GM19395 (cell line): ENCODE results near the gene ABHD8.
"Not testable (repeated sequence)": the region's sequence is repeated elsewhere in the genome, so short reads cannot be mapped to it uniquely, and the experiment has no call there.

ENCODE experiments used
- ATAC-seq: cut with Tn5 transposase; IDR thresholded peaks from one replicate; pipeline ENCODE4 v1.9.1; 2021; ENCODE audit warnings: mild to moderate bottlenecking, moderate library complexity; ENCODE audit not compliant: unreplicated experiment

The ABHD8 gene

DNA sequence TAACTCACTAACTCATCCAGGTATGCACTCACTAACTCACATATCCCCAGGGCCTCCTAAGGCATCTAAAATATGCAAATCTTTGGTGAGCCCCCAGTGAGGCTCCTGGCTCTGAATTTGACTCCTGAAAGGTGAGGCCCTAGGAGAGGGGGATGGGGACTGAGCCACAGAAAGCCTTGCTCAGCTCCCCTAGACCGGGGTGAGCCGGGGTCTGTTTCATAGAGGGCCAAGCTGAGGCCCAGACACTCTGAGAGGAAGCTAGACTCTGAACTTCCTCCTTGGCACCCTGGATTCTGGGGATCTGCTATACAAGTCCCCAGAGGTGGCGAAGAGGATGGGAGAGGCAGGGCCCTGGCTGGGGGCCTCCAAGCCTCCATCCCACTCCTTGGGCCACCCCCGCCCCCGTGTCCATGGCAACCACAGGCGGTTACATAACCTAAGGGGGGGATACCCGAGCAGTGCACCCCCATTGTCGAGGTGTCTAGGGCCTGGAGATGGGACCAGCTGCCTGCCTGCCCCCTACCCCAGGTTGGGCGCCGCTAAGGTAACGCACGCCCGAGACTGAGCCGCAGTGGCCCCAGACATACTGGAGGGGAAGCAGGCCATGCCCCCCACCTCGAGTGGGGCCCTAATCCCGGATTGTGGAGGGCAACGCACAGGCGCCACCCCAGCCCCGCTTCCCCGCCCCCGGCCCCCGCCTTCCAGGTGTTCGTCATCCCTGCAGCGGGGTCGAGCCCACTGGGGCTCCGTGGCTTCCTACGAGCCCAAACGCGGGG is 646 bp downstream of the ABHD8 start:
- no peak for ATAC-seq

DNA sequence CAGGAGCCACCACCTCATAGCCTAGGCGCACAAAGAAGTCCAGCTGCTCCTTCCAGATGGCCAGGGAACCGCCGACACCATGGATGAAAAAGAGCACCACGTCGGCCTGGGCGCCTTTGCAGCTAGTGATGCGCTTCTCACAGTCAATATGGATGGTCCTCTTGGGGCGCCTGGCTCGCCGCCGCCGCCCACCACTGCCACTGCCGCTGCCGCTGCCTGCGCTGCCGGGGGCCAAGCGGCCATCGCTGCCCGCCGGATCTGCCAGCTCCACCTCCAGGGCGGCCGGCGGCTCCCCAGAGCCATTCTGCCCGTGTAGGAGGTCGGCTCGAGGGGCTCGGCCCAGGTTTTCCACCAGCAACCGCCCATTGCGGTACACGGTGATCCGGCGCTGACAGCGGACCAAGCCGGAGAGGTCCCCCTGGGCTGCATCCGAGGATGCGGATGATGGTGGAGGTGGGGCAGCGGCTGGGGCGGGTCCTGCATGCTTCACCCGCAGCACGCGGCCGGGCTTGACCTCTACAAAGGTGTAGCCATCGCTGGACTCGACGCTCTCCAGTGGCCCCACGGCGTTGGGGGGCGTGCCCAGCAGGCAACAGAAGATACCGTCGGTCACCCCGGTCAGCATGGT is 2.1 kb downstream of the ABHD8 start:
- ATAC-seq: no peak

DNA sequence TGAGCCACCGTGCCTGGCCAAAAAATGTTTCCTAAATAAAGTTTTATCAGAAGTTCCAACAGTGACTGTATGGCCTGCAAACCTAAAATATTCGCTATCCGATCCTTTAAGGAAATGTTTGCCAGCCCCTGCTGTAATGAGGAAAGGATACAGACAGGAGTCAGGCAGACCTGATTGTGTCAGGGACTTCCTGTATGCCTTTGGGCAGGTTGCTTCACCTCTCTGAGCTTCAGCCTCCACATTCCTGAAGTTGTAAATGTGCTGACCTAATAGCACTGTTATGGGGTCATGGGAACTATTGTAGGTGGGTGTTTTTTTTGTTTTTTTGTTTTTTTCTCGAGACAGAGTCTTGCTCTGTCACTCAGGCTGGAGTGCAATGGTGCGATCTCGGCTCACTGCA is 6.2 kb downstream of the ABHD8 start:
- no peak for ATAC-seq

DNA sequence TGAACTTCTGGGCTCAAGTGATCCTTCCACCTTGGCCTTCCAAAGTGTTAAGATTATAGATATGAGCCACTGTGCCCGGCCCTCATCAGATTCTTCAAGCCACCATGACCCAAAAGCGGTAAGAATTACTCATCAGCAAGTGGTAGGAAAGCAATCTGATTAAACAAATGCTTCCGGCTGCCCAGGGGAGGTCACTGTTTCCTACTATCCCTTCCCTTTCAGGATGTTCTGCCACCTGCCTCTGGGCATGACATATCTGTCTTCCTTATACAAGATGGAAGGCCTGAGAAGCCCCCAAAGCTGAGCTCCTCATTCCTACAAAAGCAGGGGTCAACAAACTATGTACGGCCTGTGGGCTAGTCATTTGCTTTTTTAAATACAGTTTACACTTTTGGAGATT is 7.0 kb downstream of the ABHD8 start:
- no peak for ATAC-seq

DNA sequence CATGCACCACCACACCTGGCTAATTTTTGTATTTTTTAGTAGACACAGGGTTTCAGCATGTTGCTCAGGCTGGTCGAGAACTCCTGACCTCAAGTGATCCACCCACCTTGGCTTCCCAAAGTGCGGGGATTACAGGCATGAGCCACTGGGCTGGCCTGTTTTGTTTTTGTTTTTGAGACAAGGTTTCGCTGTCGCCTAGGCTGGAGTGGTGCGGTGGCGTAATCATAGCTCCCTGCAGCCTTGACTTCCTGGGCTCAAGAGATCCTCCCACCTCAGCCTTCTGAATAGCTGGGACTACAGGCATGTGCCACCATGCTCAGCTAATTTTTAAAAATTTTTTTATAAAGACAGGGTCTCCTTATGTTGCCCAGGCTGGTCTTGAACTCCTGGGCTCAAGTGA is 7.7 kb downstream of the ABHD8 start:
- not testable (repeated sequence) for ATAC-seq

DNA sequence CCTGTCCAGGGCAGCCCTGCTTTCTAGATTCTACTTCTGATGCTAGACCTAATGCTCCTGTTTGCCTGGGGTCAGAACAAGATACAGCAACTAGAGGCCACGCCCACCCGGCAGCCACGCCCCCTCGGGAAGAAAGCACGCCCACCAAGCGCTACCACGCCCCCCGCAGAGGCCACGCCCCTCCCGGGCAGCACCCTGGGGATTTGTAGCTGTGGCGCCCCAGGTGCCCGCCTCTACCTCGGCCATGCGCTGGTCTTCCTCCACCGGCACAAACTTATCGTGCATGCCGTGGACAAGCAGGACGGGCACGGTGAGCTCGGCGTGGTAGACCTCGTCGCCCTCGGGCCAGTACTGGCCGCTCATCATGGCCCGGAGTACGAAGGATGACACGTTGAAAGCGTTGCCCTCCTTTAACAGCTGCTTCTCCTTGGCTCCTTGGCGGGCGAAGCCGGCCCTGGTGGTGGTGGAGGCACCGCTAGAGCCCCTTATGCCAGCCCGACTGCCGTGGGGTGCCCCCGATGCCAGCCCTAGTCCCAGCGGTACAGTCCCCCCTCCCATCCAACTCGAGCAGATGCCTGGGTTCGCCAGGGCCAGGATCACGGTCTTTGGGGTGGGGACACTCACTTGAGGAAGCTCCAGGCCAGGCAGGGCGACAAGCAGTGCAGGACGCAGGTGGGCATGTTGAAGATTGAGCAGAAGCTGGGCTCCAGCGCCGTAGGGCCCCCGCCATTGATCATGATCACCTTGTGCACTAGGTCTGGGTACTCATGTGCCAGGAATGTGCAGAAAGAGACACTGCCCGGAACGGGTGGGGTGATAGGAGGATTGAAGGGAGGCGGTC is 9.0 kb downstream of the ABHD8 start:
- no peak for ATAC-seq

DNA sequence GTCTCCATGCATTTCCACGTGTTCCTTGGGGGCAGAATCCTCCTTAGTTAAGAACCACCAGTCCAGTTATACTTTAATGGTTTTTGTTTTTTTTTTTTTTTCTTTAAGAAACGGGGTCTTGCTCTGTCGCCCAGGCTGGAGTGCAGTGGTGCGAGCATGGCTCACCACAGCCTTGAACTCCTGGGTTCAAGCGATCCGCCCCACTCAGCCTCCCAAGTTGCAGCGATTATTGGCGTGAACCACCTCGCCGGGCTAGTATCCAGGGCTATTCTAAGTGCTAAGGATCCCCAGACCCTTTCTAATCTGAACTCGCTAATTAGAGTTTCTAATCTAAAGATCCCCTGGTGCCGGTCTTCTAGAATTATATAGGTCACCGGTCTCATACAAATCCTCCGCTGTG is 9.6 kb downstream of the ABHD8 start:
- no peak for ATAC-seq

DNA sequence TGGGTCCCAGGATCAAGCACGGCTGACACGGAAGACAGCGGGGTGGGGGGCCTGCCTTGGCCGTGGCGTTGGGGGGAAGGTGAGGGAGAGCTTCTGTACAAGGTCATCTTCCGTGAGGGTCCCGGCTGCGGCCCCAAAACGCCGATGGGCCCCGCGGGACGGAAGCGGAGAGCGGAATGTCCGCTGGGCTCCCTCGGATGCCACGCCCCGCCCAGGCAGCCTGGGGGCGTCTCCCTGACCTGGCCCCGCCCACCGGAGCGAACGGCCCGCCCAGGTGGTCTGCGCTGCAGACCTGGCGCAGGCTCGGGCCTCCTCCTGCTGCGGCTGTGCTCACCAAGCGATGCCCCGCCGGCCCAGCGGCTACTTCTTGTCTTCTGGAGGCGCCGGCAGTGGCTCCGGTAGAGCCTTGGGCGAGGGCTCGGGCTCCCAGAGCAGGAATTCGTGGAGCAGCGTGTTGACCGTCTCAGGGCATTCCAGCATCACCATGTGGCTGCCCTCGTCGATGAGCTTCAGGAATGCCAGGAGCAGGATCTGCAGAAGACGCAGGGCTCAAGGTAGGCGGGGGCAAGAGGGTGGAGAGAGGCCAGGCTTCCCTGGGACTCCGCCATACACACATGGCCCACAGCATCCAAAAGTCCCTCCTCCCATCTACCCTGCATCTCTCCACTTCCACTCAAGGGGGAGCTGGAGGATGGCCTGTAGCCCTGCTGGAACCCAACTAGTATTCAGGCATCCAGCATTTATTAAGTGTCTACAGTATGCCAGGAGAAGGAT is 10.7 kb downstream of the ABHD8 start:
- peak; percentile 88 for ATAC-seq

DNA sequence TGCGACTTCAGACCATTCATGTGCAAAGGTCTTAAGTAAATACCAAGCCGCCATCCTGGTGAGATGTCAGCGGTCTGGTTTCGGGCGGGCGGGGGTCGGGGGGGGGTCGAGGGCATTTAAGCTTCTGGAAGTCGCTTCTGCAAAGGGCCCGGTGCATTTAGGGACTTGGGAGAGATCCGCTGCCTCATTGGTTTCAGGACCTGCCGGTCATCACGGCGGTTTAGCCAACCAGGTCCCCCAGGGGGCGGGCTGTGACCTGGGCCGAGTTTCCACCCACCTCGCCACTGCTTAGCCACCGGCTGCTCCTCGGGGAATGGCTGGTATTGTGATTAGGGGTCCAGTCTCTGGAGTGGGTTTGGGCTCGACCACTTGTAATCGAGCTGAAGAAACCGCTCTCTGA is 13.7 kb downstream of the ABHD8 start:
- no peak for ATAC-seq

DNA sequence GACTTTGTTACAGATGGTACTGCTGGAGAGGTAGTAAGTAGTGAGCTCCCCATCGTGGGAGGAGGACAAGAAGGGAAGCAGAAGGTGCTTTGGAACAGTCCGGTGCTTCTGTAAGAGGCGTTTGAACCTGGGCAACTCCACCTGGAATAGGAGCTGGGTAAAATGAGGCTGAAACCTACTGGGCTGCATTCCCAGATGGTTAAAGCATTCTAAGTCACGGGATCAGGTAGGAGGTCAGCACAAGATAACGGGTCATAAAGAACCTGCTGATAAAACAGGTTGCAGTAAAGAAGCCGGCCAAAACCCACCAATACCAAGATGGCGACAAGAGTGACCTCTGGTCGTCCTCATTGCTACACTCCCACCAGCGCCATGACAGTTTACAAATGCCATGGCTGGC is 16.5 kb downstream of the ABHD8 start:
- ATAC-seq: no peak

DNA sequence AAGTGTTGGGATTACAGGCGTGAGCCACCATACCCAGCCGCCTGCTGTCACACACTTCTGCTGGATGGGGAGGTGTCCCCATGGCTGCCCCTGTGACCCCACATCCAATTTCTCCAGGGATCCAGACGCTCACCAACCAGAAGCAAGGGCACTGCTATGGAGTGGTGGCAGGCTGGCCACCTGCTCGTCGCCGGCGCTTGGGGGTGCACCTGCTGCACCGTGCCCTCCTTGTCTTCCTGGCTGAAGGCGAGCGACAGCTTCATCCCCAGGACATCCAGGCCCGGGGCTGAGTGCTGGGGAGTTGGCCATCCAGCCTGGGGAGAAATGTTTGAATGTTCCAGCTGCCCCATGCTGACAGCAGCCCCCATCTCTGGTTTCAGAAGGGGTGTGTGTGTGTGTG is 17.0 kb downstream of the ABHD8 start:
- no peak for ATAC-seq

DNA sequence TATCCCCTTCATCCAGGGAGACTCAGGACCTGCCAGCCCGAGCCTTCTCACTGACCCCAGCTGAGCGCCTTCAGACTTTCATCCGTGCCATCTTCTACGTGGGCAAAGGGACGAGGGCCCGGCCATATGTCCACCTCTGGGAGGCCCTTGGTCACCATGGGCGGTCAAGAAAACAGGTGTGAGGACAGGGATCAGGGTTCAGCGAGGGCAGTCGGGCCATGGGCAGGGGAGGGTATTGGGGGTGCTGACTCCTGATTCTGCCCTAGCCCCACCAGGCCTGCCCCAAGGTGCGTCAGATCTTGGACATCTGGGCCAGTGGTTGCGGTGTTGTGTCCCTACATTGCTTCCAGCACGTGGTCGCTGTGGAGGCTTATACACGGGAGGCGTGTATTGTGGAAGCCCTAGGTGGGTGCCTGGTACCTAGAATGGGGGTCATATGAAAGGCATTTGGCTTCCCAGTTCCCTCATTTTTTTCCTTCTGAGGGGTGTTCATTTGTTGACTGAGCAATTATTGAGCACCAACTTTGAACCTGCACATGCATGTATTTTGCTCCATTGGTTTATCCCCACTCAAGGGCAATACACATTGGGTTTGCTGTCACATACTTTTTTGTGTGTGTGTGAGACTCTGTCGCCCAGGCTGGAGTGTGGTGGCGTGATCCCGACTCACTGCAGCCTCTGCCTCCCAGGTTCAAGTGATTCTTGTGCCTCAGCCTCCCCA is 17.6 kb downstream of the ABHD8 start:
- no peak for ATAC-seq

DNA sequence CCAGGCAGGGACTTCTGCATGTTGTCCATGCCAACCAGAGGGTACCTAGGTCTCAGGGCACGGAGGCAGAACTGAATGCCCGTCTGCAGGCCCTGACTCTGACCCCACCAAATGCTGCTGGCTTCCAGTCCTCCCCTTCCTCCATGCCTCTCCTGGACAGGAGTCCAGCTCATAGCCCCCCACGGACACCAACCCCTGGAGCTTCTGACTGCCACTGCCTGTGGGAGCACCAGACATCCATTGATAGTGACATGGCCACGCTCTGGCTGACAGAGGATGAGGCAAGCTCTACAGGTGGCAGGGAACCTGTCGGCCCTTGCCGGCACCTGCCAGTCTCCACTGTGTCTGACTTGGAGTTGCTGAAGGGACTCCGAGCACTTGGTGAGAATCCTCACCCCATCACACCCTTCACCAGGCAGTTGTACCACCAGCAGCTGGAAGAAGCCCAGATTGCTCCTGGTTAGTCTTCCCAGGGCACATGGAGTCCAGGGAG is 19.7 kb downstream of the ABHD8 start:
- no peak for ATAC-seq

DNA sequence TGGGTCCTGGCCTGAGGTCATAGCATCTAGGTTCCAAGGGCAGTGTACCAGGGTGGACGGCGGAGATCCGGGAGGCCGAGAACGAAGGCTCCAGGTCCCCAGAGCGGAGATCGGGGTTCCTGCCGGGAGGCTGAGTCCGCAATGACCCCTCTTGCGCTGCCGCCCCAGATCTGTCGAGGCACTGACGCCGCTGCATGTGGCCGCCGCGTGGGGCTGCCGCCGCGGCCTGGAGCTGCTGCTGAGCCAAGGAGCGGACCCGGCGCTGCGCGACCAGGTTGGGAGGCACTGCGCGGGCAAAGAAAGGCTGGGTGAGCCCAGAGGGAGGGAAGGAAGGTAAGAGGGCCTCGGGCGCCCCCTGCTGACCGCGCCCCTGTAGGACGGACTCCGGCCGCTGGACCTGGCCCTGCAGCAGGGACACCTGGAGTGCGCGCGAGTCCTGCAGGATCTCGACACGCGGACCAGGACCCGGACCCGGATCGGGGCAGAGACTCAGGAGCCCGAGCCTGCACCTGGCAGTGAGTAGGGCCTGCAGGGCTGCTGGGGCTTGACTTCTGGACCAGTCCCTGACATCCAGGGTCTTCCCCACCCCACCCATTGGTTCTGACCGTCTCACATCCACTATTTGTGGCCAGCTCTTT is 20.6 kb downstream of the ABHD8 start:
- no peak for ATAC-seq

DNA sequence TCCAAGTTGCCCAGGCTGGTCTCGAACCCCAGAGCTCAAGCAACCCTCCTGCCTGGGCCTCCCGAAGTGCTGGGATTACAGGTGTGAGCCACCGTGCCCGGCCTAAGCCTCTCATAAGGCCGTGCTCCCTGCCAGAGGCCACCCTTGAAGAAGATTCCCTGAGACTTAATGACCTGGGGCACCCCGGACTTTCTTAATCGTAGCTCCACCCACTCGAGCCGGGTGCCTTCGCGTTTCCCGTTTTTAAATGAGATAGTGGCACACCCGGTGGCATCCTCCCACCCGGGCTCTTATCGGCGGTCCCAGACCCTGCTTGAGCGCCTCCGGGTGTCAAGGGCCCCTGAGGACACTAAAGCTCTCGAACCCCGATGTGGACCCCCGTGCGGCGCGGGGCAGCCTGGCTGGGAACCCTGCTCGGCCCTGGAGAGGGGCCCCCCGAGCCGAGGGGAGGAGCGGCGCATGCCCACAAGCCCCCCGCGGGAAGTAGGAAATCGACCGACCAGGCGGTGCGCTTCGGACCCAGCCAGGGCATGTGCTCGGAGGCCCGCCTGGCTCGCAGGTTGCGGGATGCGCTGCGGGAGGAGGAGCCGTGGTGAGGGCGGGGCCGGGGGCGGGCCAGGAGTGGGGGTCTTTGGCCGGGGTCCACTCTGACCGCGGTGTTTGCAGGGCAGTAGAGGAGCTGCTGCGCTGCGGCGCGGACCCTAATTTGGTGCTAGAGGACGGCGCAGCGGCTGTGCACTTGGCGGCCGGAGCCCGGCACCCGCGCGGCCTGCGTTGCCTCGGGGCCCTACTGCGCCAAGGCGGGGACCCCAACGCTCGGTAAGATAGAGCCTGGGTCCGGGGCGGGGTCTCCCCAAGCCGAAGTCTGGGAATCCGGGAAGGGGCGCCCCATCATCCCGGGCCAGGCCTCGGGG is 21.6 kb downstream of the ABHD8 start, which contains the start of gene ANKLE1:
ANKLE1 (plus strand) TSS at position 511 of the 914 bp plus-strand sequence; CDS start at position 531, 20 bp downstream.
- no peak for ATAC-seq

DNA sequence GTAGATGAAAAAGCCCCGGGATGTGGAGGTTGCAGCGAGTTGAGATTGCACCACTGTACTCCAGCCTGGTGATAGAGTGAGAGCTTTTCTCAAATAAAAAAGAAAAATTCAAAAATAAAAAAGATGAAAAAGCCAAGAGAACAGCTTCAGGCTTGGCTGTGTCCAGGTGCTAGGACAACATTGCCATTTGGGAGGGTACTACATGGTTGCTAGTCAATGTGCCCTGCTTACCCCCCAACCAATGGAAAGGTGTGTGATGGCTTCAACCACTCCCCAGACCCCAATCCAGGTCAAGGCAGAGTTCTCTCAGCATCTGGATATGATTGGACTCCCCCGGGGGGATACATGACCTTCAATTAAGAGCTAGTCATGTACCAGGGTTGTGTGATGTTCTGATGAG is 23.8 kb downstream of the ABHD8 start:
- no peak for ATAC-seq

DNA sequence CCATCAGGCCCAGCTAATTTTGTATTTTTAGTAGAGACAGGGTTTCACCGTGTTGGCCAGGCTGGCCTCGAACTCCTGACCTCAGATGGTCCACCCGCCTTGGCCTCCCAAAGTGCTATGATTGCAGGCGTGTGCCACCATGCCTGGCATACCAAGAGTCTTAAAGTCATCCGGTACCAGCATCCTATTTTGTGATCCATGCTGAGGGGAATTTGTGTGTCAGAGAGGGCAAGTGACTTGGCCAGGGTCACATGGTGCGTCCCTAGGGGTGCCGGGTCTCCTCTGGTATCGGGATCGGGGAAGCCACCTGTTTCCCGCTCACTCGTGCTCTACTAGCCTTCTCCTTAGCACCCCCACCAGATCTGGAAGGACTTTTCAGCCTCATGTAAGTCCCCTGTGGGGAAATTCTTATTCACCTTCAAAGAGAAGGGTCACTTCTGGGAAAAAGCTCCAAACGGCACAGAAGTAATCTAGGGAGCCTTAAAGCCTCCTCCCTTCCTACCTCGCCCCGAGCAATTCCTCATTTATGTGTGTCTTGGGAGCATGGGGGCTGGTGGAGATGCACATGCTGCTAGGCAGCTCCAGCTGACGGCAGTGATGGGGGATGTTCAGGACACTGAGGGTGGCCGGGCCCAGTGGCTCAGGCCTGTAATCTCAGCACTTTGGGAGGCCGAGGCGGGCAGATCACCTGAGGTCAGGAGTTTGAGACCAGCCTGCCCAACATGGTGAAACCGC is 27.6 kb downstream of the ABHD8 start:
- no peak for ATAC-seq

DNA sequence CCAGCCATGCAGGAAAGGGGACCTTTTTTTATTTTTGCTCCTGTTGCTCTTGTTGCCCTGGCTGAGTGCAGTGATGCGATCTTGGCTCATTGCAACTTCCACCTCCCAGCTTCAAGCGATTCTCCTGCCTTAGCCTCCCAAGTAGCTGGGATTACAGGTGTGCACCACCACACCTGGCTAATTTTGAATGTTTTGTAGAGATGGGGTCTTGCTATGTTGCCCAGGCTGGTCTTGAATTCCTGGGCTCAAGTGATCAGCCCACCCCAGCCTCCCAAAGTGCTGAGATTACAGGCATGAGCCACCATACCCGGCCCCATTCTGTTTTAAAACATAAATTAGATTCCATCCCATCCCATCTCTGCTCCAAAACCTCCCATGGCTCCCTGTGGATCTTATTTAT is 28.3 kb downstream of the ABHD8 start:
- not testable (repeated sequence) for ATAC-seq
